H1 (cell line): ENCODE data around the gene CENPM.

Source experiments
- CEBPB ChIP-seq: IDR thresholded peaks from 2 replicates; pipeline ENCODE4 v1.6.1; 2012; ENCODE audit warnings: low read depth, low read length
- EZH2 ChIP-seq: fragments of 200-600 bp; sonication (generic); IDR thresholded peaks from 2 replicates; pipeline ENCODE4 v1.7.1; 2012; ENCODE audit warnings: low read depth, mild to moderate bottlenecking, moderate library complexity, low read length, inconsistent platforms; ENCODE audit not compliant: severe bottlenecking
- POLR2A ChIP-seq, 2 experiments: IDR thresholded peaks; 1 replicate in 1 of 2; 2 replicates in 1 of 2; pipeline ENCODE4 v1.6.1; 2011; ENCODE audit warnings: low read depth in 2 of 2, low read length in 2 of 2, mild to moderate bottlenecking in 2 of 2; ENCODE audit errors: control extremely low read depth in 1 of 2
- RAD21 ChIP-seq, 2 experiments: IDR thresholded peaks in 1 of 2; conservative IDR thresholded peaks in 1 of 2; 2 replicates each; pipeline ENCODE4 v1.6.1; 2011; ENCODE audit warnings: low read depth in 2 of 2, low read length in 2 of 2, improper control_type of control experiment in 1 of 2, inconsistent platforms in 1 of 2, mild to moderate bottlenecking in 1 of 2, moderate library complexity in 1 of 2
- TF ChIP-seq, protein P1 (sequence below): IDR thresholded peaks from 2 replicates; pipeline ENCODE4 v1.6.1; 2011; ENCODE audit warnings: low read depth, mild to moderate bottlenecking, low read length; ENCODE audit not compliant: insufficient read depth
- TF ChIP-seq, protein P2 (sequence below): fragments of 300-600 bp; sonication (generic); IDR thresholded peaks from 2 replicates; pipeline ENCODE4 v1.7.1; 2012; ENCODE audit warnings: low read length, moderate library complexity, mild to moderate bottlenecking, inconsistent platforms; ENCODE audit not compliant: insufficient replicate concordance

DNA sequence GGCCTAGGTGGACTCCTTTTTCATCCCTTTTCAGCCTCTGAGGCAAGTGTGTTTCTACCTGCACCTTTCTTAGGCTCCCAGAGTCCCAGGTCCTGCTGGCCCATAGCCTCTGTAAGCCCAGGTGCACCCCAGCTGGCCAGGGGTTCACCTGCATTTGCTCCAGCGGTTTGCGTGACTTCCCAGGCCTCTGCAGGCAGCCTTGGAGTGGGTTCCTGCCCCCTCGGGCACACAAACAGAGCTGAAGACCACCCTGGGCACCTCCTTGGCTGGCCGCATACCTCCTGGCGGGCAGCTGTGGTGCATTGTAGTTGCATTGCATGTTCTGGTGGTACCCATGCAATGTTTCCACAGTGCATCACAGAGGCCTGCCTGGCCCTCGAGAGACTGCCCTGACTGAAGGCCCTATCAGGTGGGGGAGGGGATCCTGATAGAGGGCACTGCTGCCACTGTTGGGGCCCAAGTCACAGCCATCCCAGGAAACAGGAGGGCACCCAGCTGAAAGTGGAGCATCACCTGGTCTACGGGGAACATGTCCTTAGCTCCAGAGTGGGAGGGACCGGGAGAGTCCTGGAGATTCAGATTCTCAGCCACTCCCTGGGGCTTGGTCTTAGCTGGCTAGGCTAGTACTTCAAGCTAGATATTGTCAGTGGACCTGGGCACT, 46.2 kb downstream of the CENPM start:
- TF ChIP-seq CEBPB (no peak), EZH2 (no peak), POLR2A (IDR thresholded peaks at IDR 0.05; ENCODE audit: control extremely low read depth in 1 of 2, low read depth in 2 of 2, low read length in 2 of 2) (no peak), RAD21 (IDR thresholded peaks at IDR 0.05 in 1 of 2, conservative IDR thresholded peaks at IDR 0.05 in 1 of 2; ENCODE audit: low read depth in 2 of 2, low read length in 2 of 2) (no peak)
- TF ChIP-seq, protein P1, sequence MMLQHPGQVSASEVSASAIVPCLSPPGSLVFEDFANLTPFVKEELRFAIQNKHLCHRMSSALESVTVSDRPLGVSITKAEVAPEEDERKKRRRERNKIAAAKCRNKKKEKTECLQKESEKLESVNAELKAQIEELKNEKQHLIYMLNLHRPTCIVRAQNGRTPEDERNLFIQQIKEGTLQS = no peak
- TF ChIP-seq, protein P2, sequence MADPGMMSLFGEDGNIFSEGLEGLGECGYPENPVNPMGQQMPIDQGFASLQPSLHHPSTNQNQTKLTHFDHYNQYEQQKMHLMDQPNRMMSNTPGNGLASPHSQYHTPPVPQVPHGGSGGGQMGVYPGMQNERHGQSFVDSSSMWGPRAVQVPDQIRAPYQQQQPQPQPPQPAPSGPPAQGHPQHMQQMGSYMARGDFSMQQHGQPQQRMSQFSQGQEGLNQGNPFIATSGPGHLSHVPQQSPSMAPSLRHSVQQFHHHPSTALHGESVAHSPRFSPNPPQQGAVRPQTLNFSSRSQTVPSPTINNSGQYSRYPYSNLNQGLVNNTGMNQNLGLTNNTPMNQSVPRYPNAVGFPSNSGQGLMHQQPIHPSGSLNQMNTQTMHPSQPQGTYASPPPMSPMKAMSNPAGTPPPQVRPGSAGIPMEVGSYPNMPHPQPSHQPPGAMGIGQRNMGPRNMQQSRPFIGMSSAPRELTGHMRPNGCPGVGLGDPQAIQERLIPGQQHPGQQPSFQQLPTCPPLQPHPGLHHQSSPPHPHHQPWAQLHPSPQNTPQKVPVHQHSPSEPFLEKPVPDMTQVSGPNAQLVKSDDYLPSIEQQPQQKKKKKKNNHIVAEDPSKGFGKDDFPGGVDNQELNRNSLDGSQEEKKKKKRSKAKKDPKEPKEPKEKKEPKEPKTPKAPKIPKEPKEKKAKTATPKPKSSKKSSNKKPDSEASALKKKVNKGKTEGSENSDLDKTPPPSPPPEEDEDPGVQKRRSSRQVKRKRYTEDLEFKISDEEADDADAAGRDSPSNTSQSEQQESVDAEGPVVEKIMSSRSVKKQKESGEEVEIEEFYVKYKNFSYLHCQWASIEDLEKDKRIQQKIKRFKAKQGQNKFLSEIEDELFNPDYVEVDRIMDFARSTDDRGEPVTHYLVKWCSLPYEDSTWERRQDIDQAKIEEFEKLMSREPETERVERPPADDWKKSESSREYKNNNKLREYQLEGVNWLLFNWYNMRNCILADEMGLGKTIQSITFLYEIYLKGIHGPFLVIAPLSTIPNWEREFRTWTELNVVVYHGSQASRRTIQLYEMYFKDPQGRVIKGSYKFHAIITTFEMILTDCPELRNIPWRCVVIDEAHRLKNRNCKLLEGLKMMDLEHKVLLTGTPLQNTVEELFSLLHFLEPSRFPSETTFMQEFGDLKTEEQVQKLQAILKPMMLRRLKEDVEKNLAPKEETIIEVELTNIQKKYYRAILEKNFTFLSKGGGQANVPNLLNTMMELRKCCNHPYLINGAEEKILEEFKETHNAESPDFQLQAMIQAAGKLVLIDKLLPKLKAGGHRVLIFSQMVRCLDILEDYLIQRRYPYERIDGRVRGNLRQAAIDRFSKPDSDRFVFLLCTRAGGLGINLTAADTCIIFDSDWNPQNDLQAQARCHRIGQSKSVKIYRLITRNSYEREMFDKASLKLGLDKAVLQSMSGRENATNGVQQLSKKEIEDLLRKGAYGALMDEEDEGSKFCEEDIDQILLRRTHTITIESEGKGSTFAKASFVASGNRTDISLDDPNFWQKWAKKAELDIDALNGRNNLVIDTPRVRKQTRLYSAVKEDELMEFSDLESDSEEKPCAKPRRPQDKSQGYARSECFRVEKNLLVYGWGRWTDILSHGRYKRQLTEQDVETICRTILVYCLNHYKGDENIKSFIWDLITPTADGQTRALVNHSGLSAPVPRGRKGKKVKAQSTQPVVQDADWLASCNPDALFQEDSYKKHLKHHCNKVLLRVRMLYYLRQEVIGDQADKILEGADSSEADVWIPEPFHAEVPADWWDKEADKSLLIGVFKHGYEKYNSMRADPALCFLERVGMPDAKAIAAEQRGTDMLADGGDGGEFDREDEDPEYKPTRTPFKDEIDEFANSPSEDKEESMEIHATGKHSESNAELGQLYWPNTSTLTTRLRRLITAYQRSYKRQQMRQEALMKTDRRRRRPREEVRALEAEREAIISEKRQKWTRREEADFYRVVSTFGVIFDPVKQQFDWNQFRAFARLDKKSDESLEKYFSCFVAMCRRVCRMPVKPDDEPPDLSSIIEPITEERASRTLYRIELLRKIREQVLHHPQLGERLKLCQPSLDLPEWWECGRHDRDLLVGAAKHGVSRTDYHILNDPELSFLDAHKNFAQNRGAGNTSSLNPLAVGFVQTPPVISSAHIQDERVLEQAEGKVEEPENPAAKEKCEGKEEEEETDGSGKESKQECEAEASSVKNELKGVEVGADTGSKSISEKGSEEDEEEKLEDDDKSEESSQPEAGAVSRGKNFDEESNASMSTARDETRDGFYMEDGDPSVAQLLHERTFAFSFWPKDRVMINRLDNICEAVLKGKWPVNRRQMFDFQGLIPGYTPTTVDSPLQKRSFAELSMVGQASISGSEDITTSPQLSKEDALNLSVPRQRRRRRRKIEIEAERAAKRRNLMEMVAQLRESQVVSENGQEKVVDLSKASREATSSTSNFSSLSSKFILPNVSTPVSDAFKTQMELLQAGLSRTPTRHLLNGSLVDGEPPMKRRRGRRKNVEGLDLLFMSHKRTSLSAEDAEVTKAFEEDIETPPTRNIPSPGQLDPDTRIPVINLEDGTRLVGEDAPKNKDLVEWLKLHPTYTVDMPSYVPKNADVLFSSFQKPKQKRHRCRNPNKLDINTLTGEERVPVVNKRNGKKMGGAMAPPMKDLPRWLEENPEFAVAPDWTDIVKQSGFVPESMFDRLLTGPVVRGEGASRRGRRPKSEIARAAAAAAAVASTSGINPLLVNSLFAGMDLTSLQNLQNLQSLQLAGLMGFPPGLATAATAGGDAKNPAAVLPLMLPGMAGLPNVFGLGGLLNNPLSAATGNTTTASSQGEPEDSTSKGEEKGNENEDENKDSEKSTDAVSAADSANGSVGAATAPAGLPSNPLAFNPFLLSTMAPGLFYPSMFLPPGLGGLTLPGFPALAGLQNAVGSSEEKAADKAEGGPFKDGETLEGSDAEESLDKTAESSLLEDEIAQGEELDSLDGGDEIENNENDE = no peak
